HepG2 (cell line): ENCODE data around the gene PPOX. TPM values are rescaled to one million over a fixed set of nuclear protein-coding genes. Genes with fewer than 3 reads are reported as not detected.
A peak's percentile ranks its signal among the peaks of the same experiment; 100 is the strongest.

Experiments used
- ATAC-seq: fragments of 200-7000 bp; cut with Tn5 transposase; 3 replicates; pipeline ENCODE4 v1.9.1; 2020; ENCODE audit warnings: mild to moderate bottlenecking, moderate library complexity
- BruUV-seq: library from RNA; stranded (reverse); fragments of 400-500 nt; replicated peaks from 2 replicates; lab custom pipeline; 2021; lab: Mats Ljungman, UMichigan
- CTCF ChIA-PET: fragments of 300-600 bp; formaldehyde crosslinking; extraction: SDS; loops from one replicate; lab custom pipeline; 2021; ENCODE audit warnings: low total read pairs, inconsistent platforms, low intra/inter-chr PET ratio; lab: Yijun Ruan, JAX
- POLR2A ChIA-PET: fragments of 350-600 bp; sonication (Branson Sonifier 250); formaldehyde crosslinking; loops from one replicate; lab custom pipeline; 2020; ENCODE audit warnings: antibody characterized with exemption, inconsistent platforms; lab: Yijun Ruan, JAX
- DNase-seq: peaks from one replicate; pipeline ENCODE4 v3.0.0-alpha.2; 2015; ENCODE audit warnings: low spot score
- FAIRE-seq: peaks from 3 replicates; lab custom pipeline; 2011; peaks lifted over from hg19 to GRCh38; lab: Jason Lieb, UNC
- H2AFZ ChIP-seq: one replicate; pipeline ENCODE4 v1.6.1; 2011; ENCODE audit warnings: low read length, inconsistent platforms
- H3K27ac ChIP-seq: fragments of 300-600 bp; 3 replicates; pipeline ENCODE4 v1.8.0; 2011; ENCODE audit warnings: mixed run types, mild to moderate bottlenecking, mixed read lengths, low read length, inconsistent platforms; ENCODE audit not compliant: insufficient read depth; ENCODE audit errors: extremely low read length
- H3K27me3 ChIP-seq, 2 experiments: fragments of 200-600 bp in 1 of 2; 2 replicates in 1 of 2; 3 replicates in 1 of 2; pipeline versions ENCODE4 v1.6.0 to v1.8.0; 2011; ENCODE audit warnings: low read length in 2 of 2, mild to moderate bottlenecking in 2 of 2, moderate library complexity in 2 of 2, inconsistent platforms in 1 of 2; ENCODE audit not compliant: insufficient read depth in 2 of 2, control insufficient read depth in 1 of 2
- H3K36me3 ChIP-seq, 2 experiments: fragments of 200-600 bp in 1 of 2; replicated peaks in 1 of 2; 2 replicates in 1 of 2; 3 replicates in 1 of 2; pipeline versions ENCODE4 v1.5.1 to v1.8.0; 2011; ENCODE audit warnings: low read length in 2 of 2, inconsistent platforms in 1 of 2; ENCODE audit not compliant: insufficient read depth in 2 of 2, control insufficient read depth in 1 of 2
- H3K4me1 ChIP-seq: 2 replicates; pipeline ENCODE4 v1.5.1; 2012; ENCODE audit warnings: low read length, inconsistent platforms; ENCODE audit not compliant: insufficient read depth
- H3K4me2 ChIP-seq: 2 replicates; pipeline ENCODE4 v1.6.0; 2011; ENCODE audit warnings: low read depth, low read length, inconsistent platforms
- H3K4me3 ChIP-seq, 3 experiments: fragments of 200-600 bp in 1 of 3; sonication (generic), shearing (Covaris generic) in 1 of 3; replicated peaks in 1 of 3; 2 replicates each; pipeline ENCODE4 v1.5.1; 2011 to 2016; ENCODE audit warnings: low read length in 3 of 3, inconsistent platforms in 2 of 3, low read depth in 2 of 3, mild to moderate bottlenecking in 2 of 3, control low read depth in 1 of 3, mixed read lengths in 1 of 3; ENCODE audit not compliant: insufficient read depth in 1 of 3
- H3K79me2 ChIP-seq: one replicate; pipeline ENCODE4 v1.6.1; 2011; ENCODE audit warnings: low read length, inconsistent platforms; ENCODE audit not compliant: insufficient read depth
- H3K9ac ChIP-seq: 2 replicates; pipeline ENCODE4 v1.6.0; 2011; ENCODE audit warnings: mild to moderate bottlenecking, low read depth, low read length, inconsistent platforms; ENCODE audit not compliant: insufficient read depth
- H3K9me3 ChIP-seq: 2 replicates; pipeline ENCODE4 v1.5.1; 2012; ENCODE audit warnings: mild to moderate bottlenecking, low read length
- H4K20me1 ChIP-seq: 2 replicates; pipeline ENCODE4 v1.6.0; 2011; ENCODE audit warnings: inconsistent platforms, mild to moderate bottlenecking, low read length, moderate library complexity; ENCODE audit not compliant: insufficient read depth
- ARID2 ChIP-seq: sonication (generic); formaldehyde crosslinking; IDR thresholded peaks from 2 replicates; pipeline ENCODE4 v1.8.1; 2022; ENCODE audit warnings: mild to moderate bottlenecking, missing genetic modification reagents, borderline replicate concordance
- EEA1 ChIP-seq: sonication (generic); formaldehyde crosslinking; IDR thresholded peaks from 2 replicates; pipeline ENCODE4 v1.5.1; 2020; ENCODE audit warnings: mild to moderate bottlenecking, missing genetic modification reagents, borderline replicate concordance
- HIVEP1 ChIP-seq: sonication (generic); formaldehyde crosslinking; IDR thresholded peaks from 2 replicates; pipeline ENCODE4 v1.4.0; 2020; ENCODE audit warnings: mild to moderate bottlenecking, missing genetic modification reagents
- IRX3 ChIP-seq: sonication (generic); formaldehyde crosslinking; IDR thresholded peaks from 2 replicates; pipeline ENCODE4 v1.8.1; 2023; ENCODE audit warnings: mild to moderate bottlenecking, low read depth, missing genetic modification reagents, borderline replicate concordance
- JUNB ChIP-seq: sonication (generic); formaldehyde crosslinking; IDR thresholded peaks from 2 replicates; pipeline ENCODE4 v1.8.0; 2022; ENCODE audit warnings: missing genetic modification reagents, mild to moderate bottlenecking, borderline replicate concordance
- NRL ChIP-seq: sonication (generic); formaldehyde crosslinking; IDR thresholded peaks from 2 replicates; pipeline ENCODE4 v1.5.0; 2020; ENCODE audit warnings: missing genetic modification reagents, mild to moderate bottlenecking, moderate library complexity, borderline replicate concordance
- RELA ChIP-seq: sonication (generic); formaldehyde crosslinking; IDR thresholded peaks from 2 replicates; pipeline ENCODE4 v1.4.0; 2020; ENCODE audit warnings: missing genetic modification reagents
- RERE ChIP-seq: IDR thresholded peaks from 2 replicates; pipeline ENCODE4 v1.6.1; 2016; ENCODE audit warnings: low read depth, missing genetic modification reagents, missing compliant biosample characterization
- SNAI1 ChIP-seq: sonication (generic); formaldehyde crosslinking; IDR thresholded peaks from 2 replicates; pipeline ENCODE4 v1.5.0; 2020; ENCODE audit warnings: mild to moderate bottlenecking, missing genetic modification reagents, borderline replicate concordance
- SP4 ChIP-seq: sonication (generic); formaldehyde crosslinking; IDR thresholded peaks from 2 replicates; pipeline ENCODE4 v1.8.1; 2023; ENCODE audit warnings: mild to moderate bottlenecking, missing genetic modification reagents
- ZFP82 ChIP-seq: sonication (generic); formaldehyde crosslinking; IDR thresholded peaks from 2 replicates; pipeline ENCODE4 v1.5.1; 2020; ENCODE audit warnings: mild to moderate bottlenecking, missing genetic modification reagents, borderline replicate concordance
- ZNF556 ChIP-seq: sonication (generic); formaldehyde crosslinking; IDR thresholded peaks from 2 replicates; pipeline ENCODE4 v1.4.0; 2020; ENCODE audit warnings: mild to moderate bottlenecking, missing genetic modification reagents, borderline replicate concordance
- ZNF670 ChIP-seq: sonication (generic); formaldehyde crosslinking; IDR thresholded peaks from 2 replicates; pipeline ENCODE4 v1.8.0; 2022; ENCODE audit warnings: mild to moderate bottlenecking, missing genetic modification reagents, borderline replicate concordance
- ZNF672 ChIP-seq: sonication (generic); formaldehyde crosslinking; IDR thresholded peaks from 2 replicates; pipeline ENCODE4 v1.8.1; 2022; ENCODE audit warnings: missing genetic modification reagents
- WGBS: methylation state at CpG from one replicate; pipeline ENCODE4 v1.1.6; 2017; ENCODE audit warnings: low lambda C conversion rate; 5-methylcytosine and 5-hydroxymethylcytosine counted together
- in situ Hi-C: cut with HindIII; loops from 2 replicates; pipeline ENCODE4 v1.10.0; 2017; ENCODE audit warnings: low pct_unique_long_range_greater_than_20kb; ENCODE audit not compliant: extremely low pct_ligation_motif_present
- intact Hi-C: fragments of 100-400 bp; cut with micrococcal nuclease; formaldehyde crosslinking; loops from one replicate; pipeline ENCODE4 v1.10.0; 2022; ENCODE audit not compliant: unreplicated experiment
- polyA plus RNA-seq, 8 experiments: library from polyadenylated mRNA; depleted of rRNA in 3 of 8; stranded (reverse) in 7 of 8; unstranded in 1 of 8; fragments of >200 nt; fragmentation: Illumina TruSeq in 4 of 8; extraction: Trizol in 4 of 8; gene quantifications; 2 replicates each; pipeline versions ENCODE4 v1.2.1 to v1.2.3, GENCODE V29; 2011 to 2016; ENCODE audit warnings: low read depth in 4 of 8, missing spikeins in 1 of 8, mixed read lengths in 1 of 8; ENCODE audit not compliant: insufficient read depth in 1 of 8
- total RNA-seq, 5 experiments: library from RNA; depleted of rRNA; stranded (reverse); fragments of >200 nt; fragmentation: Illumina TruSeq; extraction: Trizol; gene quantifications; 2 replicates each; pipeline ENCODE4 v1.2.3, GENCODE V29; 2016; ENCODE audit warnings: low read depth in 1 of 5

The PPOX gene
- total and polyA plus RNA-seq, 2 of the 13 experiments (the other 11 are each of a cell fraction or from before 2014, with no cell fraction given) = 15.5 to 27.7 TPM

- WGBS = 10% methylated on average over 22 of the region's 22 CpGs
- H2AFZ ChIP-seq = no peak overlapping the region
- H3K9me3 ChIP-seq = no peaks in the 10 kb centered on the region
- ChIA-PET CTCF (no interaction called here), POLR2A (interaction anchor here (0.6 to 3.5 kb wide), 13 partner anchors 9 to 182 kb away, joined by 3 to 43 read pairs (median 7); partner anchors contain the start of genes APOA2, B4GALT3, F11R and KLHDC9)
- peak; percentile 44 for ATAC-seq
- H3K4me3 ChIP-seq = peak overlapping the region; percentile 79 to 82 (median 80)
- no TSS peak for BruUV-seq
- H3K4me1 ChIP-seq = peaks cover 27% of the 10 kb centered on the region
- no peak for DNase-seq
- peak overlapping the region; percentile 72 for H3K4me2 ChIP-seq
- H3K27me3 ChIP-seq = no peaks in the 10 kb centered on the region; a peak in 1 of 5 replicates
- in situ Hi-C loops = no loop called here
- peaks cover 2 to 17% of the 10 kb centered on the region in 2 experiments; a peak in 4 of 5 replicates for H3K36me3 ChIP-seq
- peaks cover 37% of the 10 kb centered on the region for H3K79me2 ChIP-seq
- peak overlapping the region; percentile 90 for H3K27ac ChIP-seq
- intact Hi-C loops = loop anchor here (2.0 to 10.0 kb wide), 2 partner anchors 21 to 137 kb away; partner anchors contain the start of gene UFC1
- peak; percentile 50 for FAIRE-seq
- H3K9ac ChIP-seq = peak overlapping the region; percentile 85
- H4K20me1 ChIP-seq = no peaks in the 10 kb centered on the region
- TF ChIP-seq ZNF556 (CRISPR knock-in tag) (no peak), HIVEP1 (CRISPR knock-in tag) (no peak), ZFP82 (CRISPR knock-in tag) (0 out of 2 replicates have a peak, but pooled peaks have one; percentile 24), SP4 (0 out of 2 replicates have a peak, but pooled peaks have one; percentile 3), SNAI1 (CRISPR knock-in tag) (no peak), RELA (CRISPR knock-in tag) (no peak), ZNF672 (CRISPR knock-in tag) (0 out of 2 replicates have a peak, but pooled peaks have one; percentile 30), EEA1 (CRISPR knock-in tag) (0 out of 2 replicates have a peak, but pooled peaks have one; percentile 52), IRX3 (CRISPR knock-in tag) (0 out of 2 replicates have a peak, but pooled peaks have one; percentile 75), RERE (CRISPR knock-in tag) (no peak), ZNF670 (0 out of 2 replicates have a peak, but pooled peaks have one; percentile 17), ARID2 (CRISPR knock-in tag) (0 out of 2 replicates have a peak, but pooled peaks have one; percentile 84), NRL (CRISPR knock-in tag) (0 out of 2 replicates have a peak, but pooled peaks have one; percentile 16), JUNB (CRISPR knock-in tag) (peak; percentile 33; the same call in 1 of the 2 replicates)
Observed at GRCh38 chr1:161131523-161132409, 34.5 kb upstream of the PPOX start.
